HCT116 (cell line): Measurements from ENCODE around the gene IFI27L2. TPM values are rescaled to one million over a fixed set of nuclear protein-coding genes. Genes with fewer than 3 reads are reported as not detected.

Source experiments
- ATAC-seq: fragments of 200-7000 bp; cut with Tn5 transposase; 2 replicates; pipeline ENCODE4 v1.9.1; 2020; ENCODE audit warnings: mild to moderate bottlenecking, moderate library complexity
- BruUV-seq: library from RNA; stranded (reverse); fragments of 400-500 nt; replicated peaks from 2 replicates; lab custom pipeline; 2021; lab: Mats Ljungman, UMichigan
- CTCF ChIA-PET: fragments of 300-600 bp; sonication (Branson Sonifier 250); formaldehyde crosslinking; loops from one replicate; lab custom pipeline; 2021; ENCODE audit warnings: antibody characterized with exemption; lab: Charles Lee
- POLR2A ChIA-PET: fragments of 300-600, 350-600 bp; sonication (Branson Sonifier 250); formaldehyde crosslinking; loops from one replicate; lab custom pipeline; 2021; ENCODE audit warnings: antibody characterized with exemption; lab: Charles Lee
- RAD21 ChIA-PET, 2 experiments: fragments of 300-600 bp; sonication (Branson Sonifier 250); formaldehyde crosslinking; loops; one replicate each; lab custom pipeline; 2023; ENCODE audit warnings: low total read pairs in 2 of 2; ENCODE audit not compliant: uncharacterized antibody in 2 of 2, unreplicated experiment in 2 of 2, low non-redundant PET in 1 of 2; lab: Charles Lee
- DNase-seq: peaks from one replicate; pipeline ENCODE4 v3.0.0-alpha.2; 2010; ENCODE audit warnings: low read depth, low spot score
- H2AFZ ChIP-seq: fragments of 200-600 bp; shearing (Covaris generic), sonication (generic); 2 replicates; pipeline ENCODE4 v1.6.1; 2017; ENCODE audit warnings: low read depth, mixed run types, mixed read lengths, antibody characterized with exemption, low read length; ENCODE audit not compliant: poor library complexity, severe bottlenecking
- H3K27ac ChIP-seq: 2 replicates; pipeline ENCODE4 v1.5.1; 2012; ENCODE audit warnings: low read depth, low read length
- H3K27me3 ChIP-seq: fragments of 200-600 bp; sonication (generic); 2 replicates; pipeline ENCODE4 v1.6.1; 2016; ENCODE audit warnings: mixed run types, low read length, mixed read lengths; ENCODE audit not compliant: insufficient read depth
- H3K36me3 ChIP-seq, 2 experiments: fragments of 200-500 bp in 1 of 2; fragments of 200-600 bp in 1 of 2; sonication (Bioruptor generic) in 1 of 2; sonication (generic) in 1 of 2; 2 replicates each; pipeline versions ENCODE4 v1.5.1 to v1.6.1; 2014 to 2016; ENCODE audit warnings: low read length in 2 of 2, inconsistent platforms in 1 of 2, mixed read lengths in 1 of 2, mixed run types in 1 of 2; ENCODE audit not compliant: insufficient read depth in 2 of 2, control insufficient read depth in 1 of 2
- H3K4me1 ChIP-seq, 2 experiments: fragments of 200-600 bp in 1 of 2; sonication (generic) in 1 of 2; 2 replicates each; pipeline versions ENCODE4 v1.5.1 to v1.6.1; 2012 to 2017; ENCODE audit warnings: low read length in 2 of 2, inconsistent platforms in 1 of 2, mild to moderate bottlenecking in 1 of 2, mixed read lengths in 1 of 2, mixed run types in 1 of 2, moderate library complexity in 1 of 2; ENCODE audit not compliant: insufficient read depth in 2 of 2, control insufficient read depth in 1 of 2
- H3K4me2 ChIP-seq: fragments of 200-600 bp; sonication (generic); 2 replicates; pipeline ENCODE4 v1.6.1; 2017; ENCODE audit warnings: mixed run types, low read length, mixed read lengths
- H3K4me3 ChIP-seq, 2 experiments: fragments of 200-600 bp in 1 of 2; sonication (generic) in 1 of 2; replicated peaks in 1 of 2; 2 replicates each; pipeline ENCODE4 v1.5.1; 2011 to 2016; ENCODE audit warnings: low read length in 2 of 2, control low read depth in 1 of 2, low read depth in 1 of 2, mild to moderate bottlenecking in 1 of 2, mixed read lengths in 1 of 2, mixed run types in 1 of 2
- H3K79me2 ChIP-seq: fragments of 200-600 bp; sonication (generic); 2 replicates; pipeline ENCODE4 v1.6.1; 2017; ENCODE audit warnings: mild to moderate bottlenecking, mixed run types, low read length, moderate library complexity, mixed read lengths; ENCODE audit not compliant: insufficient read depth
- H3K9ac ChIP-seq: fragments of 200-600 bp; sonication (generic); 2 replicates; pipeline ENCODE4 v1.6.1; 2016; ENCODE audit warnings: low read length, mixed read lengths
- H3K9me2 ChIP-seq: fragments of 200-600 bp; sonication (generic), shearing (Covaris generic); 2 replicates; pipeline ENCODE4 v1.6.1; 2017; ENCODE audit warnings: mixed run types, mild to moderate bottlenecking, moderate library complexity; ENCODE audit not compliant: insufficient read depth
- H3K9me3 ChIP-seq, 2 experiments: fragments of 200-500 bp in 1 of 2; fragments of 200-600 bp in 1 of 2; sonication (Bioruptor generic) in 1 of 2; sonication (generic) in 1 of 2; 2 replicates each; pipeline ENCODE4 v1.6.1; 2014 to 2017; ENCODE audit warnings: low read length in 2 of 2, mixed read lengths in 2 of 2, inconsistent platforms in 1 of 2, low read depth in 1 of 2, mild to moderate bottlenecking in 1 of 2, mixed run types in 1 of 2, moderate library complexity in 1 of 2; ENCODE audit not compliant: control insufficient read depth in 1 of 2, insufficient read depth in 1 of 2
- H4K20me1 ChIP-seq: fragments of 200-600 bp; sonication (generic), shearing (Covaris generic); 2 replicates; pipeline ENCODE4 v1.6.1; 2017; ENCODE audit warnings: mixed run types, mild to moderate bottlenecking, moderate library complexity; ENCODE audit not compliant: insufficient read depth
- ELF1 ChIP-seq: IDR thresholded peaks from 2 replicates; pipeline ENCODE4 v1.6.1; 2012; ENCODE audit warnings: low read depth, borderline replicate concordance
- FOSL1 ChIP-seq: IDR thresholded peaks from 2 replicates; pipeline ENCODE4 v1.6.1; 2012; ENCODE audit warnings: low read depth
- JUND ChIP-seq: IDR thresholded peaks from 2 replicates; pipeline ENCODE4 v1.6.1; 2012
- POLR2A ChIP-seq: IDR thresholded peaks from 2 replicates; pipeline ENCODE4 v1.7.0; 2011; ENCODE audit warnings: borderline replicate concordance; ENCODE audit not compliant: insufficient read depth, insufficient read length; ENCODE audit errors: extremely low read depth
- POLR2AphosphoS5 ChIP-seq: IDR thresholded peaks from 2 replicates; pipeline ENCODE4 v1.6.1; 2011; ENCODE audit warnings: mild to moderate bottlenecking, low read depth, low read length, moderate library complexity
- RAD21 ChIP-seq: IDR thresholded peaks from 2 replicates; pipeline ENCODE4 v1.6.1; 2012; ENCODE audit warnings: low read depth, mild to moderate bottlenecking
- ZFX ChIP-seq: fragments of 450-650 bp; IDR thresholded peaks from 2 replicates; pipeline ENCODE4 v1.6.1; 2017
- intact Hi-C: fragments of 100-400 bp; cut with micrococcal nuclease; formaldehyde crosslinking; loops from 2 replicates; pipeline ENCODE4 v1.10.0; 2022
- total RNA-seq: library from RNA; stranded (reverse); gene quantifications from one replicate; pipeline ENCODE4 v1.2.1, GENCODE V29; 2021; ENCODE audit not compliant: unreplicated experiment
- TF ChIP-seq, protein P1 (sequence below): IDR thresholded peaks from 2 replicates; pipeline ENCODE4 v1.6.1; 2012; ENCODE audit warnings: low read depth
- TF ChIP-seq, protein P2 (sequence below): IDR thresholded peaks from 2 replicates; pipeline ENCODE4 v1.6.1; 2012
- TF ChIP-seq, protein P3 (sequence below), 3 experiments: fragments of 200-600 bp in 1 of 3; sonication (generic) in 1 of 3; IDR thresholded peaks in 2 of 3; conservative IDR thresholded peaks in 1 of 3; 2 replicates each; pipeline ENCODE4 v1.5.1; 2012 to 2017; ENCODE audit warnings: low read depth in 2 of 3, low read length in 2 of 3, antibody characterized with exemption in 1 of 3, borderline replicate concordance in 1 of 3, control low read depth in 1 of 3, mild to moderate bottlenecking in 1 of 3, mixed read lengths in 1 of 3, mixed run types in 1 of 3, moderate library complexity in 1 of 3; ENCODE audit not compliant: insufficient read depth in 1 of 3
- TF ChIP-seq, protein P4 (sequence below): IDR thresholded peaks from 2 replicates; pipeline ENCODE4 v1.6.1; 2012

IFI27L2 gene
- total RNA-seq, 1 experiment from 2014 or later: 42.9 TPM

- H3K27me3 ChIP-seq: no peaks in the 10 kb centered on the region
- H4K20me1 ChIP-seq: no peaks in the 10 kb centered on the region
- CTCF ChIA-PET: interaction anchor here (1.2 kb wide), 1 partner anchor 42 kb away, joined by 5 read pairs; no protein-coding TSS in a partner anchor
- peak overlapping the region; percentile 20; the same call in 1 of the 2 replicates for H3K27ac ChIP-seq
- DNase-seq (no peak), ATAC-seq (no peak)
- H3K4me3 ChIP-seq: peak overlapping the region; percentile 52 to 72
- no peaks in the 10 kb centered on the region for H3K36me3 ChIP-seq
- TF ChIP-seq ELF1: no peak
- TF ChIP-seq ZFX: peak; percentile 9; the same call in 1 of the 2 replicates
- no peaks in the 10 kb centered on the region for H3K9me2 ChIP-seq
- H2AFZ ChIP-seq: no peak overlapping the region
- peaks cover 3 to 18% of the 10 kb centered on the region in 2 experiments; a peak in 3 of 4 replicates for H3K4me1 ChIP-seq
- RAD21 ChIA-PET: no interaction called here
- no peaks in the 10 kb centered on the region for H3K79me2 ChIP-seq
- POLR2A ChIA-PET: interaction anchor here (1.3 kb wide), 1 partner anchor 145 kb away, joined by 3 read pairs; no protein-coding TSS in a partner anchor
- H3K4me2 ChIP-seq: peak overlapping the region; percentile 82
- no peaks in the 10 kb centered on the region for H3K9me3 ChIP-seq
- peak overlapping the region; percentile 67 for H3K9ac ChIP-seq
- intact Hi-C loops: no loop called here
- BruUV-seq: no TSS peak
These were observed 45.2 kb upstream of the IFI27L2 start for GRCh38 chr14:94174604-94175010.

DNA sequence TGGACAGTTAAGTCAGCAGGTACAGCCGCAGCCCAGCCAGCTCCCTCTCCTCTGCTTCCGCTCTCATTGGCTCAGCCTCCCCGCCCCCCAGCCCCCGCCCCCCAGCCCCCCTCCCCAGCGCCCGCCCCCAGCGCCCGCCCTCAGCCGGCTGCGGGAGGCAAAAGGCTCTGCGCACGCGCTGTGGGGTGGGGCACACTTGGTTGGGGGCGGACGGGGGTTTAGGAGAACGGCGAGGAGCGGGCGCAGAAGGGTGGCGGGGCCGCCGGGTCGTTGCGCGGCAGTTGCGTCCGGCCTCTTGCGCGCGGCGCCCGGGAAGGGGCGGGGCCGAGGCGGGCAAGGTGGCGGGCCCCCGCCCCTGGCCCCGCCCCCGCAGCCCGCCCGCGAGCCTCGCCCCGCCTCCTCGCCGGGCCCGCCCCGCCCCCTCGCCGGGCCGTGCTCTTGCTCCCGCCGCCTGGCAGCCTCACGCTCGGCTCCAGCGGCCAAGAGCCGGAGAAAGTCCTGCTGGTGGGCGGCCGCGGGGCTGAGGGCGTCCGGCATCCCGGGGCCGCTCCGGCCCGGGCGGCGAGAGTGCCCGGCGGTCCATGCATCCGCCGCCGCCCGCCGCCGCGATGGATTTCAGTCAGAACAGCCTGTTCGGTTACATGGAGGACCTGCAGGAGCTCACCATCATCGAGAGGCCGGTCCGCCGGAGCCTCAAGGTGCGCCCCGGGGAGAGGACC lies 44.6 kb upstream of the IFI27L2 start, which contains the start of gene PPP4R4:
PPP4R4 (plus strand) TSS at position 438 of the 719 bp plus-strand sequence; CDS start at position 582, 144 bp downstream.
- CTCF ChIA-PET: interaction anchor here (1.2 kb wide), 1 partner anchor 42 kb away, joined by 5 read pairs; no protein-coding TSS in a partner anchor
- H3K4me1 ChIP-seq: peaks cover 3 to 18% of the 10 kb centered on the region in 2 experiments; a peak in 3 of 4 replicates
- DNase-seq: peak; percentile 70

More for the DNA sequence above, 44.6 kb upstream of the IFI27L2 start, which contains the start of gene PPP4R4:
- ChIA-PET POLR2A (interaction anchor here (1.1 to 1.3 kb wide), 2 partner anchors 29 to 146 kb away, joined by 3 to 4 read pairs; no protein-coding TSS in a partner anchor), RAD21 (no interaction called here)
- TF ChIP-seq ZFX: no peak
- peak; percentile 32 for TF ChIP-seq POLR2A
- TF ChIP-seq FOSL1: no peak
- no peak for TF ChIP-seq RAD21
- peak; percentile 62 for TF ChIP-seq POLR2AphosphoS5
- TF ChIP-seq, protein P1, sequence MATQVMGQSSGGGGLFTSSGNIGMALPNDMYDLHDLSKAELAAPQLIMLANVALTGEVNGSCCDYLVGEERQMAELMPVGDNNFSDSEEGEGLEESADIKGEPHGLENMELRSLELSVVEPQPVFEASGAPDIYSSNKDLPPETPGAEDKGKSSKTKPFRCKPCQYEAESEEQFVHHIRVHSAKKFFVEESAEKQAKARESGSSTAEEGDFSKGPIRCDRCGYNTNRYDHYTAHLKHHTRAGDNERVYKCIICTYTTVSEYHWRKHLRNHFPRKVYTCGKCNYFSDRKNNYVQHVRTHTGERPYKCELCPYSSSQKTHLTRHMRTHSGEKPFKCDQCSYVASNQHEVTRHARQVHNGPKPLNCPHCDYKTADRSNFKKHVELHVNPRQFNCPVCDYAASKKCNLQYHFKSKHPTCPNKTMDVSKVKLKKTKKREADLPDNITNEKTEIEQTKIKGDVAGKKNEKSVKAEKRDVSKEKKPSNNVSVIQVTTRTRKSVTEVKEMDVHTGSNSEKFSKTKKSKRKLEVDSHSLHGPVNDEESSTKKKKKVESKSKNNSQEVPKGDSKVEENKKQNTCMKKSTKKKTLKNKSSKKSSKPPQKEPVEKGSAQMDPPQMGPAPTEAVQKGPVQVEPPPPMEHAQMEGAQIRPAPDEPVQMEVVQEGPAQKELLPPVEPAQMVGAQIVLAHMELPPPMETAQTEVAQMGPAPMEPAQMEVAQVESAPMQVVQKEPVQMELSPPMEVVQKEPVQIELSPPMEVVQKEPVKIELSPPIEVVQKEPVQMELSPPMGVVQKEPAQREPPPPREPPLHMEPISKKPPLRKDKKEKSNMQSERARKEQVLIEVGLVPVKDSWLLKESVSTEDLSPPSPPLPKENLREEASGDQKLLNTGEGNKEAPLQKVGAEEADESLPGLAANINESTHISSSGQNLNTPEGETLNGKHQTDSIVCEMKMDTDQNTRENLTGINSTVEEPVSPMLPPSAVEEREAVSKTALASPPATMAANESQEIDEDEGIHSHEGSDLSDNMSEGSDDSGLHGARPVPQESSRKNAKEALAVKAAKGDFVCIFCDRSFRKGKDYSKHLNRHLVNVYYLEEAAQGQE: no peak
- TF ChIP-seq, protein P2, sequence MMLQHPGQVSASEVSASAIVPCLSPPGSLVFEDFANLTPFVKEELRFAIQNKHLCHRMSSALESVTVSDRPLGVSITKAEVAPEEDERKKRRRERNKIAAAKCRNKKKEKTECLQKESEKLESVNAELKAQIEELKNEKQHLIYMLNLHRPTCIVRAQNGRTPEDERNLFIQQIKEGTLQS: no peak
- TF ChIP-seq, protein P3, sequence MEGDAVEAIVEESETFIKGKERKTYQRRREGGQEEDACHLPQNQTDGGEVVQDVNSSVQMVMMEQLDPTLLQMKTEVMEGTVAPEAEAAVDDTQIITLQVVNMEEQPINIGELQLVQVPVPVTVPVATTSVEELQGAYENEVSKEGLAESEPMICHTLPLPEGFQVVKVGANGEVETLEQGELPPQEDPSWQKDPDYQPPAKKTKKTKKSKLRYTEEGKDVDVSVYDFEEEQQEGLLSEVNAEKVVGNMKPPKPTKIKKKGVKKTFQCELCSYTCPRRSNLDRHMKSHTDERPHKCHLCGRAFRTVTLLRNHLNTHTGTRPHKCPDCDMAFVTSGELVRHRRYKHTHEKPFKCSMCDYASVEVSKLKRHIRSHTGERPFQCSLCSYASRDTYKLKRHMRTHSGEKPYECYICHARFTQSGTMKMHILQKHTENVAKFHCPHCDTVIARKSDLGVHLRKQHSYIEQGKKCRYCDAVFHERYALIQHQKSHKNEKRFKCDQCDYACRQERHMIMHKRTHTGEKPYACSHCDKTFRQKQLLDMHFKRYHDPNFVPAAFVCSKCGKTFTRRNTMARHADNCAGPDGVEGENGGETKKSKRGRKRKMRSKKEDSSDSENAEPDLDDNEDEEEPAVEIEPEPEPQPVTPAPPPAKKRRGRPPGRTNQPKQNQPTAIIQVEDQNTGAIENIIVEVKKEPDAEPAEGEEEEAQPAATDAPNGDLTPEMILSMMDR (IDR thresholded peaks at IDR 0.05 in 2 of 3, conservative IDR thresholded peaks at IDR 0.05 in 1 of 3; ENCODE audit: borderline replicate concordance in 1 of 3, insufficient read depth in 1 of 3, low read depth in 2 of 3, low read length in 2 of 3): no peak
- no peak for TF ChIP-seq JUND
- TF ChIP-seq, protein P4, sequence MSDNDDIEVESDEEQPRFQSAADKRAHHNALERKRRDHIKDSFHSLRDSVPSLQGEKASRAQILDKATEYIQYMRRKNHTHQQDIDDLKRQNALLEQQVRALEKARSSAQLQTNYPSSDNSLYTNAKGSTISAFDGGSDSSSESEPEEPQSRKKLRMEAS: no peak
- ATAC-seq: peak; percentile 93
- H3K36me3 ChIP-seq: no peaks in the 10 kb centered on the region
- H4K20me1 ChIP-seq: no peaks in the 10 kb centered on the region
- H3K9me2 ChIP-seq: no peaks in the 10 kb centered on the region
- H3K4me2 ChIP-seq: peak within 1 kb of the TSS; percentile 82
- BruUV-seq: no TSS peak
- peak within 1 kb of the TSS; percentile 52 to 72 for H3K4me3 ChIP-seq
- H3K9ac ChIP-seq: peak within 1 kb of the TSS; percentile 67
- intact Hi-C loops: no loop called here
- H3K27ac ChIP-seq: peak within 1 kb of the TSS; percentile 20; the same call in 1 of the 2 replicates
- no peaks in the 10 kb centered on the region for H3K27me3 ChIP-seq
- peak within 1 kb of the TSS; percentile 63 for H2AFZ ChIP-seq
- H3K9me3 ChIP-seq: no peaks in the 10 kb centered on the region
- no peaks in the 10 kb centered on the region for H3K79me2 ChIP-seq
